GM23338 (cell line): ENCODE measurements around the gene RNF213. TPM values are rescaled to one million over a fixed set of nuclear protein-coding genes. Genes with fewer than 3 reads are reported as not detected.

Experiments
- ATAC-seq: fragments of 200-7000 bp; cut with Tn5 transposase; 3 replicates; pipeline ENCODE4 v1.9.1; 2020
- DNase-seq: peaks from one replicate; pipeline ENCODE4 v3.0.0-alpha.2; 2015; ENCODE audit warnings: low spot score
- H2AFZ ChIP-seq: fragments of 200-600 bp; sonication (generic); 2 replicates; pipeline ENCODE4 v1.8.0; 2016; ENCODE audit warnings: antibody characterized with exemption, mild to moderate bottlenecking, moderate library complexity
- H3F3A ChIP-seq: fragments of 200-600 bp; sonication (generic); replicated peaks from 2 replicates; pipeline ENCODE4 v1.8.0; 2017; ENCODE audit warnings: antibody characterized with exemption, mixed run types, low read depth
- H3K27ac ChIP-seq: fragments of 200-600 bp; sonication (generic); 2 replicates; pipeline ENCODE4 v1.6.1; 2016; ENCODE audit warnings: low read depth
- H3K27me3 ChIP-seq: fragments of 200-600 bp; sonication (generic); 2 replicates; pipeline ENCODE4 v1.8.0; 2016; ENCODE audit warnings: mild to moderate bottlenecking, mixed run types, moderate library complexity; ENCODE audit not compliant: insufficient read depth
- H3K36me3 ChIP-seq: fragments of 200-600 bp; sonication (generic); 2 replicates; pipeline ENCODE4 v1.8.0; 2016; ENCODE audit warnings: mild to moderate bottlenecking; ENCODE audit not compliant: insufficient read depth
- H3K4me1 ChIP-seq: fragments of 200-600 bp; sonication (generic); 2 replicates; pipeline ENCODE4 v1.8.0; 2016; ENCODE audit warnings: mild to moderate bottlenecking, moderate library complexity; ENCODE audit not compliant: insufficient read depth
- H3K4me2 ChIP-seq: fragments of 200-600 bp; sonication (generic); 2 replicates; pipeline ENCODE4 v1.7.1; 2017; ENCODE audit warnings: mixed run types
- H3K4me3 ChIP-seq: fragments of 200-600 bp; sonication (generic); 2 replicates; pipeline ENCODE4 v1.6.1; 2016; ENCODE audit warnings: mixed run types
- H3K79me2 ChIP-seq: fragments of 200-600 bp; sonication (generic); replicated peaks from 2 replicates; pipeline ENCODE4 v1.8.0; 2017; ENCODE audit warnings: mild to moderate bottlenecking; ENCODE audit not compliant: insufficient read depth
- H3K9me2 ChIP-seq: fragments of 200-600 bp; sonication (generic); 2 replicates; pipeline ENCODE4 v1.8.0; 2017; ENCODE audit not compliant: insufficient read depth
- H4K20me1 ChIP-seq: fragments of 200-600 bp; sonication (generic); replicated peaks from 2 replicates; pipeline ENCODE4 v1.8.0; 2017; ENCODE audit warnings: mild to moderate bottlenecking; ENCODE audit not compliant: insufficient read depth
- H3K27ac Mint-ChIP-seq: 2 replicates; pipeline ENCODE4 v1.8.0; 2020; ENCODE audit warnings: inconsistent platforms, mild to moderate bottlenecking, moderate library complexity, mixed read lengths
- H3K27me3 Mint-ChIP-seq: 3 replicates; pipeline ENCODE4 v1.8.0; 2022; ENCODE audit warnings: low read depth, mild to moderate bottlenecking, moderate library complexity, mixed read lengths, inconsistent platforms; ENCODE audit not compliant: insufficient read depth, poor library complexity
- H3K36me3 Mint-ChIP-seq: 3 replicates; pipeline ENCODE4 v1.8.0; 2021; ENCODE audit warnings: low read depth, mild to moderate bottlenecking, inconsistent platforms, moderate library complexity, mixed read lengths
- H3K4me1 Mint-ChIP-seq: 3 replicates; pipeline ENCODE4 v1.8.0; 2020; ENCODE audit warnings: mild to moderate bottlenecking, inconsistent platforms, mixed read lengths
- H3K4me3 Mint-ChIP-seq: 3 replicates; pipeline ENCODE4 v1.8.0; 2021; ENCODE audit warnings: moderate library complexity, mild to moderate bottlenecking, inconsistent platforms, mixed read lengths
- H3K9me3 Mint-ChIP-seq: 3 replicates; pipeline ENCODE4 v1.8.0; 2020; ENCODE audit warnings: moderate library complexity, mild to moderate bottlenecking, inconsistent platforms, mixed read lengths
- CREB1 ChIP-seq: fragments of 250-450 bp; sonication (Bioruptor Pico); IDR thresholded peaks from 2 replicates; pipeline ENCODE4 v1.5.0; 2020; ENCODE audit warnings: low read depth, mild to moderate bottlenecking, moderate library complexity
- EZH2 ChIP-seq: fragments of 200-600 bp; sonication (generic); IDR thresholded peaks from one replicate; pipeline ENCODE4 v1.8.0; 2017; ENCODE audit warnings: antibody characterized with exemption, mild to moderate bottlenecking, low read depth; ENCODE audit not compliant: unreplicated experiment
- EZH2phosphoT487 ChIP-seq: fragments of 200-600 bp; sonication (generic); IDR thresholded peaks from one replicate; pipeline ENCODE4 v1.8.1; 2018; ENCODE audit warnings: antibody characterized with exemption; ENCODE audit not compliant: unreplicated experiment
- JUNB ChIP-seq: IDR thresholded peaks from one replicate; pipeline ENCODE4 v1.6.1; 2016; ENCODE audit warnings: antibody characterized with exemption; ENCODE audit not compliant: unreplicated experiment
- NANOG ChIP-seq: IDR thresholded peaks from 2 replicates; pipeline ENCODE4 v1.6.1; 2016; ENCODE audit warnings: antibody characterized with exemption, borderline replicate concordance
- POLR2AphosphoS5 ChIP-seq: IDR thresholded peaks from 2 replicates; pipeline ENCODE4 v1.6.1; 2016; ENCODE audit warnings: antibody characterized with exemption, low read depth
- STAT1 ChIP-seq: IDR thresholded peaks from one replicate; pipeline ENCODE4 v1.6.1; 2016; ENCODE audit warnings: antibody characterized with exemption; ENCODE audit not compliant: unreplicated experiment
- ZNF114 ChIP-seq: fragments of 250-450 bp; sonication (Bioruptor Pico); IDR thresholded peaks from 2 replicates; pipeline ENCODE4 v1.5.0; 2020; ENCODE audit warnings: mild to moderate bottlenecking, moderate library complexity
- ZNF331 ChIP-seq: fragments of 250-450 bp; sonication (Bioruptor Pico); IDR thresholded peaks from 2 replicates; pipeline ENCODE4 v1.5.0; 2020; ENCODE audit warnings: low read depth, mild to moderate bottlenecking, moderate library complexity
- polyA plus RNA-seq: library from polyadenylated mRNA; unstranded; fragments of >200 nt; fragmentation: Nextera tagmentation; extraction: Ambion mirVana; gene quantifications from 2 replicates; pipeline ENCODE4 v1.2.1, GENCODE V29; 2016
- total RNA-seq: library from RNA; depleted of rRNA; stranded (reverse); fragments of >200 nt; shearing (Covaris generic); gene quantifications from 2 replicates; pipeline ENCODE4 v1.2.3, GENCODE V29; 2014
- TF ChIP-seq, protein P1 (sequence below): fragments of 250-450 bp; sonication (Bioruptor Pico); IDR thresholded peaks from 2 replicates; pipeline ENCODE4 v1.5.0; 2020; ENCODE audit warnings: mild to moderate bottlenecking, moderate library complexity
- TF ChIP-seq, protein P2 (sequence below): IDR thresholded peaks from 2 replicates; pipeline ENCODE4 v1.6.1; 2016; ENCODE audit warnings: antibody characterized with exemption
- TF ChIP-seq, protein P3 (sequence below), 2 experiments: fragments of 200-600 bp in 1 of 2; sonication (generic) in 1 of 2; conservative IDR thresholded peaks; 2 replicates each; pipeline versions ENCODE4 v1.5.1 to v1.6.1; 2016 to 2017; ENCODE audit warnings: antibody characterized with exemption in 2 of 2, low read depth in 2 of 2, mild to moderate bottlenecking in 2 of 2, moderate library complexity in 1 of 2
- TF ChIP-seq, protein P4 (sequence below): IDR thresholded peaks from one replicate; pipeline ENCODE4 v1.6.1; 2018; ENCODE audit warnings: antibody characterized with exemption; ENCODE audit not compliant: unreplicated experiment

The RNF213 gene
- total and polyA plus RNA-seq, 2 experiments from 2014 or later: 21.2 to 67.2 TPM

DNA sequence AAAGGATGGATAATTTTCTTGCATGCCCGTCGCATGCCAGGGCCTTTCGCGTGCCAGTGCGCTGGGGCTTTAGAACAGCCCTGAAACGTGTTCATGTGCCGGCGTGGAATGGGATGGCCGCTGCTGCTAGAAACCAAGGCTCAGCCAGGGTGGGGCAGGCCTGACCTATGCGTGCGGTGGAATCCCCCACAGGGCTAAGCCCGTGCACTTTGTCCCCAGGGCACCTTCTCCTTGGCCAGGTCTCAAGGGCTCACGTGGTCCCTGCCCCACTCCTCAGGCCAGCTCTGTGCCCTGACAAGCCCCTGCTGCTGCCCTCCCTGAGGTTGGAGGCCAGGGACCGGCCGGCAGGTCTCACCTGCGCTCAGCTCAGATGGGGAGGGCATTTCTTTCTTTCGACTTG lies 13.1 kb upstream of the RNF213 start:
- no peaks in the 10 kb centered on the region for H3K9me3 Mint-ChIP-seq

More for the DNA sequence above, 13.1 kb upstream of the RNF213 start:
- Histone ChIP-seq H4K20me1 (peaks cover 3% of the 10 kb centered on the region; the same call in 1 of the 2 replicates), H2AFZ (no peak overlapping the region), H3K4me3 (no peak overlapping the region), H3K27ac (no peak overlapping the region), H3K36me3 (no peaks in the 10 kb centered on the region), H3K4me2 (no peak overlapping the region), H3K79me2 (no peaks in the 10 kb centered on the region), H3K27me3 (no peaks in the 10 kb centered on the region), H3F3A (no peaks in the 10 kb centered on the region), H3K9me2 (no peaks in the 10 kb centered on the region), H3K4me1 (no peaks in the 10 kb centered on the region)
- H3K4me3 Mint-ChIP-seq: no peak overlapping the region
- peaks cover 14% of the 10 kb centered on the region; the same call in 2 of the 3 replicates for H3K36me3 Mint-ChIP-seq
- H3K27me3 Mint-ChIP-seq: peaks cover 13% of the 10 kb centered on the region
- no peaks in the 10 kb centered on the region; the same call in 2 of the 3 replicates for H3K4me1 Mint-ChIP-seq
- no peak overlapping the region for H3K27ac Mint-ChIP-seq
- no peak for DNase-seq
- TF ChIP-seq, protein P1, sequence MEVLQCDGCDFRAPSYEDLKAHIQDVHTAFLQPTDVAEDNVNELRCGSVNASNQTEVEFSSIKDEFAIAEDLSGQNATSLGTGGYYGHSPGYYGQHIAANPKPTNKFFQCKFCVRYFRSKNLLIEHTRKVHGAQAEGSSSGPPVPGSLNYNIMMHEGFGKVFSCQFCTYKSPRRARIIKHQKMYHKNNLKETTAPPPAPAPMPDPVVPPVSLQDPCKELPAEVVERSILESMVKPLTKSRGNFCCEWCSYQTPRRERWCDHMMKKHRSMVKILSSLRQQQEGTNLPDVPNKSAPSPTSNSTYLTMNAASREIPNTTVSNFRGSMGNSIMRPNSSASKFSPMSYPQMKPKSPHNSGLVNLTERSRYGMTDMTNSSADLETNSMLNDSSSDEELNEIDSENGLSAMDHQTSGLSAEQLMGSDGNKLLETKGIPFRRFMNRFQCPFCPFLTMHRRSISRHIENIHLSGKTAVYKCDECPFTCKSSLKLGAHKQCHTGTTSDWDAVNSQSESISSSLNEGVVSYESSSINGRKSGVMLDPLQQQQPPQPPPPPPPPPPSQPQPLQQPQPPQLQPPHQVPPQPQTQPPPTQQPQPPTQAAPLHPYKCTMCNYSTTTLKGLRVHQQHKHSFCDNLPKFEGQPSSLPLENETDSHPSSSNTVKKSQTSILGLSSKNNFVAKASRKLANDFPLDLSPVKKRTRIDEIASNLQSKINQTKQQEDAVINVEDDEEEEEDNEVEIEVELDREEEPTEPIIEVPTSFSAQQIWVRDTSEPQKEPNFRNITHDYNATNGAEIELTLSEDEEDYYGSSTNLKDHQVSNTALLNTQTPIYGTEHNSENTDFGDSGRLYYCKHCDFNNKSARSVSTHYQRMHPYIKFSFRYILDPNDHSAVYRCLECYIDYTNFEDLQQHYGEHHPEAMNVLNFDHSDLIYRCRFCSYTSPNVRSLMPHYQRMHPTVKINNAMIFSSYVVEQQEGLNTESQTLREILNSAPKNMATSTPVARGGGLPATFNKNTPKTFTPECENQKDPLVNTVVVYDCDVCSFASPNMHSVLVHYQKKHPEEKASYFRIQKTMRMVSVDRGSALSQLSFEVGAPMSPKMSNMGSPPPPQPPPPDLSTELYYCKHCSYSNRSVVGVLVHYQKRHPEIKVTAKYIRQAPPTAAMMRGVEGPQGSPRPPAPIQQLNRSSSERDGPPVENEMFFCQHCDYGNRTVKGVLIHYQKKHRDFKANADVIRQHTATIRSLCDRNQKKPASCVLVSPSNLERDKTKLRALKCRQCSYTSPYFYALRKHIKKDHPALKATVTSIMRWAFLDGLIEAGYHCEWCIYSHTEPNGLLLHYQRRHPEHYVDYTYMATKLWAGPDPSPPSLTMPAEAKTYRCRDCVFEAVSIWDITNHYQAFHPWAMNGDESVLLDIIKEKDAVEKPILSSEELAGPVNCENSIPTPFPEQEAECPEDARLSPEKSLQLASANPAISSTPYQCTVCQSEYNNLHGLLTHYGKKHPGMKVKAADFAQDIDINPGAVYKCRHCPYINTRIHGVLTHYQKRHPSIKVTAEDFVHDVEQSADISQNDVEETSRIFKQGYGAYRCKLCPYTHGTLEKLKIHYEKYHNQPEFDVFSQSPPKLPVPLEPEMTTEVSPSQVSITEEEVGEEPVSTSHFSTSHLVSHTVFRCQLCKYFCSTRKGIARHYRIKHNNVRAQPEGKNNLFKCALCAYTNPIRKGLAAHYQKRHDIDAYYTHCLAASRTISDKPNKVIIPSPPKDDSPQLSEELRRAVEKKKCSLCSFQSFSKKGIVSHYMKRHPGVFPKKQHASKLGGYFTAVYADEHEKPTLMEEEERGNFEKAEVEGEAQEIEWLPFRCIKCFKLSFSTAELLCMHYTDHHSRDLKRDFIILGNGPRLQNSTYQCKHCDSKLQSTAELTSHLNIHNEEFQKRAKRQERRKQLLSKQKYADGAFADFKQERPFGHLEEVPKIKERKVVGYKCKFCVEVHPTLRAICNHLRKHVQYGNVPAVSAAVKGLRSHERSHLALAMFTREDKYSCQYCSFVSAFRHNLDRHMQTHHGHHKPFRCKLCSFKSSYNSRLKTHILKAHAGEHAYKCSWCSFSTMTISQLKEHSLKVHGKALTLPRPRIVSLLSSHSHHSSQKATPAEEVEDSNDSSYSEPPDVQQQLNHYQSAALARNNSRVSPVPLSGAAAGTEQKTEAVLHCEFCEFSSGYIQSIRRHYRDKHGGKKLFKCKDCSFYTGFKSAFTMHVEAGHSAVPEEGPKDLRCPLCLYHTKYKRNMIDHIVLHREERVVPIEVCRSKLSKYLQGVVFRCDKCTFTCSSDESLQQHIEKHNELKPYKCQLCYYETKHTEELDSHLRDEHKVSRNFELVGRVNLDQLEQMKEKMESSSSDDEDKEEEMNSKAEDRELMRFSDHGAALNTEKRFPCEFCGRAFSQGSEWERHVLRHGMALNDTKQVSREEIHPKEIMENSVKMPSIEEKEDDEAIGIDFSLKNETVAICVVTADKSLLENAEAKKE: no peak
- TF ChIP-seq ZNF331 (no peak), CREB1 (CRISPR knock-in tag) (no peak), EZH2phosphoT487 (no peak), POLR2AphosphoS5 (no peak), JUNB (no peak), EZH2 (no peak), NANOG (no peak), ZNF114 (CRISPR knock-in tag) (no peak), STAT1 (no peak)
- TF ChIP-seq, protein P2, sequence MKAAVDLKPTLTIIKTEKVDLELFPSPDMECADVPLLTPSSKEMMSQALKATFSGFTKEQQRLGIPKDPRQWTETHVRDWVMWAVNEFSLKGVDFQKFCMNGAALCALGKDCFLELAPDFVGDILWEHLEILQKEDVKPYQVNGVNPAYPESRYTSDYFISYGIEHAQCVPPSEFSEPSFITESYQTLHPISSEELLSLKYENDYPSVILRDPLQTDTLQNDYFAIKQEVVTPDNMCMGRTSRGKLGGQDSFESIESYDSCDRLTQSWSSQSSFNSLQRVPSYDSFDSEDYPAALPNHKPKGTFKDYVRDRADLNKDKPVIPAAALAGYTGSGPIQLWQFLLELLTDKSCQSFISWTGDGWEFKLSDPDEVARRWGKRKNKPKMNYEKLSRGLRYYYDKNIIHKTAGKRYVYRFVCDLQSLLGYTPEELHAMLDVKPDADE: no peak
- TF ChIP-seq, protein P3, sequence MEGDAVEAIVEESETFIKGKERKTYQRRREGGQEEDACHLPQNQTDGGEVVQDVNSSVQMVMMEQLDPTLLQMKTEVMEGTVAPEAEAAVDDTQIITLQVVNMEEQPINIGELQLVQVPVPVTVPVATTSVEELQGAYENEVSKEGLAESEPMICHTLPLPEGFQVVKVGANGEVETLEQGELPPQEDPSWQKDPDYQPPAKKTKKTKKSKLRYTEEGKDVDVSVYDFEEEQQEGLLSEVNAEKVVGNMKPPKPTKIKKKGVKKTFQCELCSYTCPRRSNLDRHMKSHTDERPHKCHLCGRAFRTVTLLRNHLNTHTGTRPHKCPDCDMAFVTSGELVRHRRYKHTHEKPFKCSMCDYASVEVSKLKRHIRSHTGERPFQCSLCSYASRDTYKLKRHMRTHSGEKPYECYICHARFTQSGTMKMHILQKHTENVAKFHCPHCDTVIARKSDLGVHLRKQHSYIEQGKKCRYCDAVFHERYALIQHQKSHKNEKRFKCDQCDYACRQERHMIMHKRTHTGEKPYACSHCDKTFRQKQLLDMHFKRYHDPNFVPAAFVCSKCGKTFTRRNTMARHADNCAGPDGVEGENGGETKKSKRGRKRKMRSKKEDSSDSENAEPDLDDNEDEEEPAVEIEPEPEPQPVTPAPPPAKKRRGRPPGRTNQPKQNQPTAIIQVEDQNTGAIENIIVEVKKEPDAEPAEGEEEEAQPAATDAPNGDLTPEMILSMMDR (conservative IDR thresholded peaks at IDR 0.05; ENCODE audit: low read depth in 2 of 2): no peak
- TF ChIP-seq, protein P4, sequence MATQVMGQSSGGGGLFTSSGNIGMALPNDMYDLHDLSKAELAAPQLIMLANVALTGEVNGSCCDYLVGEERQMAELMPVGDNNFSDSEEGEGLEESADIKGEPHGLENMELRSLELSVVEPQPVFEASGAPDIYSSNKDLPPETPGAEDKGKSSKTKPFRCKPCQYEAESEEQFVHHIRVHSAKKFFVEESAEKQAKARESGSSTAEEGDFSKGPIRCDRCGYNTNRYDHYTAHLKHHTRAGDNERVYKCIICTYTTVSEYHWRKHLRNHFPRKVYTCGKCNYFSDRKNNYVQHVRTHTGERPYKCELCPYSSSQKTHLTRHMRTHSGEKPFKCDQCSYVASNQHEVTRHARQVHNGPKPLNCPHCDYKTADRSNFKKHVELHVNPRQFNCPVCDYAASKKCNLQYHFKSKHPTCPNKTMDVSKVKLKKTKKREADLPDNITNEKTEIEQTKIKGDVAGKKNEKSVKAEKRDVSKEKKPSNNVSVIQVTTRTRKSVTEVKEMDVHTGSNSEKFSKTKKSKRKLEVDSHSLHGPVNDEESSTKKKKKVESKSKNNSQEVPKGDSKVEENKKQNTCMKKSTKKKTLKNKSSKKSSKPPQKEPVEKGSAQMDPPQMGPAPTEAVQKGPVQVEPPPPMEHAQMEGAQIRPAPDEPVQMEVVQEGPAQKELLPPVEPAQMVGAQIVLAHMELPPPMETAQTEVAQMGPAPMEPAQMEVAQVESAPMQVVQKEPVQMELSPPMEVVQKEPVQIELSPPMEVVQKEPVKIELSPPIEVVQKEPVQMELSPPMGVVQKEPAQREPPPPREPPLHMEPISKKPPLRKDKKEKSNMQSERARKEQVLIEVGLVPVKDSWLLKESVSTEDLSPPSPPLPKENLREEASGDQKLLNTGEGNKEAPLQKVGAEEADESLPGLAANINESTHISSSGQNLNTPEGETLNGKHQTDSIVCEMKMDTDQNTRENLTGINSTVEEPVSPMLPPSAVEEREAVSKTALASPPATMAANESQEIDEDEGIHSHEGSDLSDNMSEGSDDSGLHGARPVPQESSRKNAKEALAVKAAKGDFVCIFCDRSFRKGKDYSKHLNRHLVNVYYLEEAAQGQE: no peak
- no peak for ATAC-seq
